HepG2 (cell line): ENCODE results near the gene SUN5. TPM values are rescaled to one million over a fixed set of nuclear protein-coding genes. Genes with fewer than 3 reads are reported as not detected.

Experiments
- ATF2 ChIP-seq: sonication (generic); formaldehyde crosslinking; IDR thresholded peaks from 2 replicates; pipeline ENCODE4 v1.4.0; 2020; ENCODE audit warnings: missing genetic modification reagents
- ATF4 ChIP-seq, 2 experiments: fragments of 450-650 bp in 1 of 2; sonication (generic) in 1 of 2; formaldehyde crosslinking; IDR thresholded peaks; 2 replicates each; pipeline versions ENCODE4 v1.5.0 to v1.8.0; 2020 to 2022; ENCODE audit warnings: mild to moderate bottlenecking in 1 of 2, missing genetic modification reagents in 1 of 2
- ATF7 ChIP-seq, 2 experiments: fragments of 450-650 bp in 1 of 2; sonication (generic) in 1 of 2; formaldehyde crosslinking in 1 of 2; IDR thresholded peaks; 2 replicates each; pipeline versions ENCODE4 v1.4.0 to v1.6.1; 2016 to 2020; ENCODE audit warnings: antibody characterized with exemption in 1 of 2, mild to moderate bottlenecking in 1 of 2, missing genetic modification reagents in 1 of 2
- BORCS8-MEF2B ChIP-seq: sonication (generic); formaldehyde crosslinking; IDR thresholded peaks from 2 replicates; pipeline ENCODE4 v1.8.0; 2022; ENCODE audit warnings: mild to moderate bottlenecking, missing genetic modification reagents
- CBFB ChIP-seq: sonication (generic); formaldehyde crosslinking; IDR thresholded peaks from 2 replicates; pipeline ENCODE4 v1.4.0; 2020; ENCODE audit warnings: missing genetic modification reagents
- CCAR2 ChIP-seq: fragments of 200-400 bp; formaldehyde crosslinking; optimal IDR thresholded peaks from 2 replicates; pipeline ENCODE3; 2018; ENCODE audit warnings: low read depth, mild to moderate bottlenecking, low read length, moderate library complexity
- GABPB1 ChIP-seq: IDR thresholded peaks from 2 replicates; pipeline ENCODE4 v1.6.1; 2016; ENCODE audit warnings: mild to moderate bottlenecking, missing genetic modification reagents, moderate library complexity, missing compliant biosample characterization
- GPN1 ChIP-seq: sonication (generic); formaldehyde crosslinking; IDR thresholded peaks from 2 replicates; pipeline ENCODE4 v1.5.1; 2020; ENCODE audit warnings: missing genetic modification reagents, borderline replicate concordance
- HNRNPUL1 ChIP-seq: fragments of 200-400 bp; formaldehyde crosslinking; IDR thresholded peaks from 2 replicates; pipeline ENCODE4 v1.6.1; 2017; ENCODE audit warnings: low read depth, mild to moderate bottlenecking, low read length, moderate library complexity
- KAT8 ChIP-seq: IDR thresholded peaks from 2 replicates; pipeline ENCODE4 v1.6.1; 2016; ENCODE audit warnings: missing genetic modification reagents, missing compliant biosample characterization
- MAZ ChIP-seq, 2 experiments: sonication (generic) in 1 of 2; formaldehyde crosslinking in 1 of 2; IDR thresholded peaks; 2 replicates each; pipeline versions ENCODE4 v1.5.0 to v1.6.1; 2012 to 2020; ENCODE audit warnings: low read depth in 2 of 2, mild to moderate bottlenecking in 2 of 2, borderline replicate concordance in 1 of 2, improper control_type of control experiment in 1 of 2, low read length in 1 of 2, missing genetic modification reagents in 1 of 2, moderate library complexity in 1 of 2
- MXI1 ChIP-seq: IDR thresholded peaks from 3 replicates; pipeline ENCODE4 v1.6.1; 2012; ENCODE audit warnings: low read depth, low read length, inconsistent platforms, borderline replicate concordance
- NR2F6 ChIP-seq, 2 experiments: IDR thresholded peaks; 2 replicates each; pipeline ENCODE4 v1.6.1; 2016; ENCODE audit warnings: antibody characterized with exemption in 1 of 2, mild to moderate bottlenecking in 1 of 2
- TAF1 ChIP-seq: sonication (generic); formaldehyde crosslinking; IDR thresholded peaks from 2 replicates; pipeline ENCODE4 v1.4.0; 2020; ENCODE audit warnings: missing genetic modification reagents
- ZBTB26 ChIP-seq: IDR thresholded peaks from 2 replicates; pipeline ENCODE4 v1.6.1; 2016; ENCODE audit warnings: missing compliant biosample characterization, missing genetic modification reagents, borderline replicate concordance
- ZBTB7B ChIP-seq: sonication (generic); formaldehyde crosslinking; IDR thresholded peaks from 2 replicates; pipeline ENCODE4 v1.4.0; 2020; ENCODE audit warnings: missing genetic modification reagents
- ZNF138 ChIP-seq: sonication (generic); formaldehyde crosslinking; IDR thresholded peaks from 2 replicates; pipeline ENCODE4 v1.5.0; 2020; ENCODE audit warnings: mild to moderate bottlenecking, low read depth, missing genetic modification reagents
- ZNF33A ChIP-seq: sonication (generic); formaldehyde crosslinking; IDR thresholded peaks from 2 replicates; pipeline ENCODE4 v1.5.1; 2020; ENCODE audit warnings: missing genetic modification reagents, mild to moderate bottlenecking, moderate library complexity, borderline replicate concordance
- ZNF382 ChIP-seq: sonication (generic); formaldehyde crosslinking; IDR thresholded peaks from 2 replicates; pipeline ENCODE4 v1.5.0; 2020; ENCODE audit warnings: missing genetic modification reagents, mild to moderate bottlenecking, borderline replicate concordance
- ZNF546 ChIP-seq: sonication (generic); formaldehyde crosslinking; conservative IDR thresholded peaks from 2 replicates; pipeline ENCODE4 v1.8.1; 2023; ENCODE audit warnings: mild to moderate bottlenecking, missing genetic modification reagents
- ZNF574 ChIP-seq: sonication (generic); formaldehyde crosslinking; IDR thresholded peaks from 2 replicates; pipeline ENCODE4 v1.4.0; 2020; ENCODE audit warnings: missing genetic modification reagents
- polyA plus RNA-seq, 8 experiments: library from polyadenylated mRNA; depleted of rRNA in 3 of 8; stranded (reverse) in 7 of 8; unstranded in 1 of 8; fragments of >200 nt; fragmentation: Illumina TruSeq in 4 of 8; extraction: Trizol in 4 of 8; gene quantifications; 2 replicates each; pipeline versions ENCODE4 v1.2.1 to v1.2.3, GENCODE V29; 2011 to 2016; ENCODE audit warnings: low read depth in 4 of 8, missing spikeins in 1 of 8, mixed read lengths in 1 of 8; ENCODE audit not compliant: insufficient read depth in 1 of 8
- total RNA-seq, 5 experiments: library from RNA; depleted of rRNA; stranded (reverse); fragments of >200 nt; fragmentation: Illumina TruSeq; extraction: Trizol; gene quantifications; 2 replicates each; pipeline ENCODE4 v1.2.3, GENCODE V29; 2016; ENCODE audit warnings: low read depth in 1 of 5

SUN5 gene
- total and polyA plus RNA-seq, 2 of the 13 experiments (the other 11 are each of a cell fraction or from before 2014, with no cell fraction given), result not detected

- no peak for TF ChIP-seq MAZ (IDR thresholded peaks at IDR 0.05; ENCODE audit: borderline replicate concordance, low read depth, low read length)
- no peak; the same call in 1 of the 2 replicates for TF ChIP-seq MAZ (CRISPR knock-in tag; IDR thresholded peaks at IDR 0.05; ENCODE audit: low read depth)
- no peak for TF ChIP-seq CCAR2
- TF ChIP-seq KAT8 (CRISPR knock-in tag), result no peak
- TF ChIP-seq ZNF382 (CRISPR knock-in tag), result no peak
- TF ChIP-seq ATF4 (CRISPR knock-in tag; IDR thresholded peaks at IDR 0.05), result peak in 1 of 2 experiments; percentile 15; a peak in 1 of 4 replicates
- TF ChIP-seq ATF2 (CRISPR knock-in tag), result 0 out of 2 replicates have a peak, but pooled peaks have one; percentile 17
- TF ChIP-seq ZNF546, result peak; percentile 69; the same call in 1 of the 2 replicates
- TF ChIP-seq GABPB1 (CRISPR knock-in tag), result peak; percentile 61
- TF ChIP-seq CBFB (CRISPR knock-in tag), result no peak
- no peak for TF ChIP-seq ZNF33A (CRISPR knock-in tag)
- TF ChIP-seq HNRNPUL1, result no peak
- TF ChIP-seq ZBTB26 (CRISPR knock-in tag), result no peak
- no peak for TF ChIP-seq GPN1 (CRISPR knock-in tag)
- TF ChIP-seq BORCS8-MEF2B (CRISPR knock-in tag), result no peak
- TF ChIP-seq NR2F6 (IDR thresholded peaks at IDR 0.05), result no peak
- no peak for TF ChIP-seq NR2F6 (CRISPR knock-in tag; IDR thresholded peaks at IDR 0.05)
- 0 out of 2 replicates have a peak, but pooled peaks have one; percentile 43 for TF ChIP-seq ZNF138 (CRISPR knock-in tag)
- TF ChIP-seq ATF7 (IDR thresholded peaks at IDR 0.05), result no peak
- no peak for TF ChIP-seq ATF7 (CRISPR knock-in tag; IDR thresholded peaks at IDR 0.05)
- TF ChIP-seq ZBTB7B (CRISPR knock-in tag), result no peak
- TF ChIP-seq MXI1, result no peak
- TF ChIP-seq ZNF574 (CRISPR knock-in tag), result peak; percentile 29
- no peak for TF ChIP-seq TAF1 (CRISPR knock-in tag)
Measured at GRCh38 chr20:33008336-33009213, 4.3 kb upstream of the SUN5 start (continued).
